Measurements from ENCODE around the gene UBA7.
A peak's percentile ranks its signal among the peaks of the same experiment; 100 is the strongest.
"Not testable (repeated sequence)": the region's sequence is repeated elsewhere in the genome, so short reads cannot be mapped to it uniquely, and the experiment has no call there.

UBA7 gene

GRCh38 chr3:49790626-49791411 lies 22.9 kb downstream of the UBA7 start:
- DNase-seq (ENCODE audit: low read depth): no peak
- no peak overlapping the region for H3K4me3 ChIP-seq (ENCODE audit: low read depth, low read length)
- no peak for TF ChIP-seq CTCF (IDR thresholded peaks at IDR 0.05; ENCODE audit: control insufficient read depth, extremely low read depth, insufficient read depth)

- H3K4me3 ChIP-seq (ENCODE audit: low read depth, low read length): no peak overlapping the region
- TF ChIP-seq CTCF (IDR thresholded peaks at IDR 0.05; ENCODE audit: control insufficient read depth, extremely low read depth, insufficient read depth): no peak
Measured at GRCh38 chr3:49788056-49788455, 25.7 kb downstream of the UBA7 start.

GRCh38 chr3:49787536-49787935 lies 26.2 kb downstream of the UBA7 start:
- TF ChIP-seq CTCF (IDR thresholded peaks at IDR 0.05; ENCODE audit: control insufficient read depth, extremely low read depth, insufficient read depth): no peak
- no peak overlapping the region for H3K4me3 ChIP-seq (ENCODE audit: low read depth, low read length)
- DNase-seq (ENCODE audit: low read depth): no peak

More at GRCh38 chr3:49788056-49788455, 25.7 kb downstream of the UBA7 start:
- DNase-seq (ENCODE audit: low read depth): no peak

GRCh38 chr3:49787182-49787464 lies 26.6 kb downstream of the UBA7 start:
- no peak for TF ChIP-seq CTCF (IDR thresholded peaks at IDR 0.05; ENCODE audit: control insufficient read depth, extremely low read depth, insufficient read depth)
- H3K4me3 ChIP-seq (ENCODE audit: low read depth, low read length): peak overlapping the region; percentile 62
- no peak for DNase-seq (ENCODE audit: low read depth)

- H3K4me3 ChIP-seq (ENCODE audit: low read depth, low read length): peak within 1 kb of the TSS; percentile 62
- peak; percentile 100 for DNase-seq (ENCODE audit: low read depth)
- no peak for TF ChIP-seq CTCF (IDR thresholded peaks at IDR 0.05; ENCODE audit: control insufficient read depth, extremely low read depth, insufficient read depth)
Measured at GRCh38 chr3:49786357-49787181, 27.2 kb downstream of the UBA7 start, which contains the start of gene IP6K1. Gene IP6K1 (minus strand): TSS chr3:49786542. CDS start chr3:49748040, 38,502 bp downstream.

- no peak for DNase-seq (ENCODE audit: low read depth)
- TF ChIP-seq CTCF (IDR thresholded peaks at IDR 0.05; ENCODE audit: control insufficient read depth, extremely low read depth, insufficient read depth): no peak
- H3K4me3 ChIP-seq (ENCODE audit: low read depth, low read length): peak overlapping the region; percentile 62
Measured at GRCh38 chr3:49785565-49786356, 28.0 kb downstream of the UBA7 start.

- H3K4me3 ChIP-seq (ENCODE audit: low read depth, low read length); DNase-seq (ENCODE audit: low read depth): not testable (repeated sequence)
Measured at GRCh38 chr3:49782277-49782676, 31.5 kb downstream of the UBA7 start.
